Right renal pelvis (tissue), 4 donors: ENCODE measurements around the gene SMG6. TPM values are rescaled to one million over a fixed set of nuclear protein-coding genes. Genes with fewer than 3 reads are reported as not detected.
"Not testable (repeated sequence)": the region's sequence is repeated elsewhere in the genome, so short reads cannot be mapped to it uniquely, and the experiment has no call there.

Source experiments
- DNase-seq, 4 donors: peaks; one replicate each; pipeline ENCODE4 v3.0.0-alpha.2; 2013; ENCODE audit warnings: low read depth in 4 of 4, low spot score in 3 of 4, missing footprints in 1 of 4
- polyA plus RNA-seq, 4 donors: library from polyadenylated mRNA; unstranded; fragments of 120-200 nt; gene quantifications; one replicate each; pipeline ENCODE4 v1.2.1, GENCODE V29; 2013; ENCODE audit not compliant: insufficient read length in 4 of 4

SMG6 gene
- 10 to 100 TPM; 31.8 to 35.8 (median 33.1) TPM for polyA plus RNA-seq

GRCh38 chr17:2303204-2304188 lies at the start of gene SMG6, which contains the start of gene SRR:
TSS of gene SMG6 (minus strand) at chr17:2303785. CDS start at chr17:2303720, 65 bp downstream.
TSS of gene SRR (plus strand) at chr17:2303950. CDS start at chr17:2315561, 11,611 bp downstream.
- DNase-seq = peak; percentile 85 to 89 (median 86)

- no peak for DNase-seq
These were observed 47.7 kb upstream of the SMG6 start for GRCh38 chr17:2351269-2351668.

- DNase-seq = no peak
These were observed 44.5 kb upstream of the SMG6 start for GRCh38 chr17:2347805-2348685.

- DNase-seq = no peak
These were observed 42.9 kb upstream of the SMG6 start for GRCh38 chr17:2346475-2346874.

- no peak for DNase-seq
These were observed 40.9 kb upstream of the SMG6 start for GRCh38 chr17:2344528-2344927.

- no peak for DNase-seq
These were observed 39.8 kb upstream of the SMG6 start for GRCh38 chr17:2343421-2343820.

GRCh38 chr17:2338315-2338657 lies 34.7 kb upstream of the SMG6 start:
- DNase-seq = no peak

- DNase-seq = no peak
These were observed 34.1 kb upstream of the SMG6 start for GRCh38 chr17:2337544-2338314.

- no peak for DNase-seq
These were observed 33.4 kb upstream of the SMG6 start, which contains the start of gene SGSM2 for GRCh38 chr17:2336852-2337543. TSS of gene SGSM2 (plus strand) at chr17:2337501. CDS start at chr17:2337689, 188 bp downstream.

GRCh38 chr17:2336215-2336851 lies 32.7 kb upstream of the SMG6 start, which contains the start of gene TSR1:
TSS of gene TSR1 (minus strand) at chr17:2336457. CDS start at chr17:2336427, 30 bp downstream.
- peak; percentile 78 to 87 (median 83) for DNase-seq

GRCh38 chr17:2335726-2336214 lies 32.2 kb upstream of the SMG6 start:
- no peak for DNase-seq

GRCh38 chr17:2331303-2331702 lies 27.7 kb upstream of the SMG6 start:
- DNase-seq = no peak

GRCh38 chr17:2323629-2324314 lies 20.2 kb upstream of the SMG6 start:
- DNase-seq = no peak

- no peak for DNase-seq
These were observed 17.8 kb upstream of the SMG6 start for GRCh38 chr17:2321399-2321798.

- DNase-seq = no peak
These were observed 15.5 kb upstream of the SMG6 start for GRCh38 chr17:2319051-2319450.

- no peak for DNase-seq
These were observed 14.2 kb upstream of the SMG6 start for GRCh38 chr17:2317796-2318195.

GRCh38 chr17:2316916-2317205 lies 13.3 kb upstream of the SMG6 start:
- DNase-seq = not testable (repeated sequence)

- no peak for DNase-seq
These were observed 9.2 kb upstream of the SMG6 start for GRCh38 chr17:2312736-2313135.
